ENCODE measurements around the gene HTR3C.
"Not testable (repeated sequence)": the region's sequence is repeated elsewhere in the genome, so short reads cannot be mapped to it uniquely, and the experiment has no call there.

The HTR3C gene

GRCh38 chr3:184052767-184053166 lies at the start of gene HTR3C:
Gene HTR3C (plus strand): TSS chr3:184053047. CDS start chr3:184053081, 34 bp downstream.
- DNase-seq = no peak

GRCh38 chr3:184003187-184003967 lies 49.5 kb upstream of the HTR3C start:
- no peak for DNase-seq

- DNase-seq = no peak
Observed at GRCh38 chr3:184004476-184004875, 48.4 kb upstream of the HTR3C start.

GRCh38 chr3:184005941-184006507 lies 46.8 kb upstream of the HTR3C start:
- peak; percentile 96 for DNase-seq

GRCh38 chr3:184007143-184007813 lies 45.6 kb upstream of the HTR3C start:
- DNase-seq = not testable (repeated sequence)

GRCh38 chr3:184008161-184008560 lies 44.7 kb upstream of the HTR3C start:
- DNase-seq = no peak

- DNase-seq = no peak
Observed at GRCh38 chr3:184011230-184011876, 41.5 kb upstream of the HTR3C start.

- DNase-seq = no peak
Observed at GRCh38 chr3:184011937-184012889, 40.6 kb upstream of the HTR3C start.

- DNase-seq = peak; percentile 17
Observed at GRCh38 chr3:184015381-184016019, 37.3 kb upstream of the HTR3C start.

GRCh38 chr3:184016169-184016570 lies 36.7 kb upstream of the HTR3C start:
- no peak for DNase-seq

- no peak for DNase-seq
Observed at GRCh38 chr3:184016811-184017671, 35.8 kb upstream of the HTR3C start.

GRCh38 chr3:184017672-184018423 lies 35.0 kb upstream of the HTR3C start, which contains the start of gene ABCC5:
Gene ABCC5 (minus strand): TSS chr3:184017884. CDS start chr3:184014392, 3,492 bp downstream.
- peak; percentile 89 for DNase-seq

GRCh38 chr3:184018424-184018973 lies 34.3 kb upstream of the HTR3C start:
- no peak for DNase-seq

- DNase-seq = no peak
Observed at GRCh38 chr3:184022323-184022722, 30.5 kb upstream of the HTR3C start.

GRCh38 chr3:184025256-184025655 lies 27.6 kb upstream of the HTR3C start:
- not testable (repeated sequence) for DNase-seq

- DNase-seq = not testable (repeated sequence)
Observed at GRCh38 chr3:184028275-184028890, 24.5 kb upstream of the HTR3C start.

- DNase-seq = no peak
Observed at GRCh38 chr3:184029443-184029842, 23.4 kb upstream of the HTR3C start.

GRCh38 chr3:184030536-184030935 lies 22.3 kb upstream of the HTR3C start:
- no peak for DNase-seq

GRCh38 chr3:184031187-184031792 lies 21.6 kb upstream of the HTR3C start, which contains the start of gene HTR3D:
Gene HTR3D (plus strand): TSS chr3:184031742. CDS start chr3:184031742, 0 bp downstream.
- no peak for DNase-seq

Measured in DMS153 (cell line).